ENCODE results near the gene TAF1C. TPM values are rescaled to one million over a fixed set of nuclear protein-coding genes. Genes with fewer than 3 reads are reported as not detected.

Gene TAF1C
- polyA plus RNA-seq, 2 of the 4 experiments (the other 2 are of a cell fraction), result 13.2 to 38.6 TPM

GRCh38 chr16:84155226-84155625 lies 31.6 kb downstream of the TAF1C start:
- CTCF ChIA-PET, result interaction anchor here (0.6 to 2.7 kb wide), 3 partner anchors 21 to 32 kb away, joined by 3 to 11 read pairs (median 4); partner anchors contain the start of gene TAF1C
- Histone ChIP-seq H3K9me3 (no peaks in the 10 kb centered on the region), H3K4me1 (no peaks in the 10 kb centered on the region), H3K27ac (no peak overlapping the region), H3K4me2 (no peak overlapping the region), H3K4me3 (no peak overlapping the region)
- ATAC-seq (no peak), DNase-seq (ENCODE audit: low read depth in 1 of 2, low spot score in 1 of 2) (no peak), FAIRE-seq (no peak)
- POLR2A ChIA-PET, result no interaction called here
- 67% methylated on average over 4 of the region's 4 CpGs for WGBS (ENCODE audit: missing lambda C conversion rate)
- TF ChIP-seq MYC (IDR thresholded peaks at IDR 0.05; ENCODE audit: borderline replicate concordance, low read length) (no peak), RARB (CRISPR knock-in tag; IDR thresholded peaks at IDR 0.05) (no peak), SREBF2 (IDR thresholded peaks at IDR 0.05) (no peak), HOXA7 (CRISPR knock-in tag; IDR thresholded peaks at IDR 0.05) (no peak), HMGXB4 (CRISPR knock-in tag; IDR thresholded peaks at IDR 0.05; ENCODE audit: borderline replicate concordance) (no peak), NR3C1 (IDR thresholded peaks at IDR 0.05) (no peak), ZSCAN20 (CRISPR knock-in tag; IDR thresholded peaks at IDR 0.05) (no peak), MAZ (IDR thresholded peaks at IDR 0.05; ENCODE audit: borderline replicate concordance, low read depth, low read length) (no peak)

GRCh38 chr16:84153660-84154214 lies 33.1 kb downstream of the TAF1C start:
- no peak for FAIRE-seq
- no peak for ATAC-seq
- POLR2A ChIA-PET, result no interaction called here
- H3K27ac ChIP-seq, result no peak overlapping the region
- TF ChIP-seq HOXB5 (CRISPR knock-in tag; IDR thresholded peaks at IDR 0.05), result no peak
- TF ChIP-seq CHD4 (IDR thresholded peaks at IDR 0.05; ENCODE audit: borderline replicate concordance), result no peak
- no peak for TF ChIP-seq FOXS1 (CRISPR knock-in tag; IDR thresholded peaks at IDR 0.05)
- no peak for TF ChIP-seq TFCP2L1 (CRISPR knock-in tag; IDR thresholded peaks at IDR 0.05)
- TF ChIP-seq RFX5 (IDR thresholded peaks at IDR 0.05), result no peak
- no peak for TF ChIP-seq NPAS2 (CRISPR knock-in tag; IDR thresholded peaks at IDR 0.05; ENCODE audit: borderline replicate concordance)
- TF ChIP-seq HOXB13 (CRISPR knock-in tag; IDR thresholded peaks at IDR 0.05; ENCODE audit: low read depth), result no peak
- no peak for TF ChIP-seq MAFK (IDR thresholded peaks at IDR 0.05; ENCODE audit: partially characterized antibody)
- no peak for TF ChIP-seq CBX2 (IDR thresholded peaks at IDR 0.05; ENCODE audit: borderline replicate concordance, low read depth)
- no peak for TF ChIP-seq EHF (CRISPR knock-in tag; IDR thresholded peaks at IDR 0.05)
- no peak for TF ChIP-seq NR3C1 (IDR thresholded peaks at IDR 0.05)
- TF ChIP-seq ZSCAN20 (CRISPR knock-in tag; IDR thresholded peaks at IDR 0.05), result no peak
- TF ChIP-seq ESRRA (IDR thresholded peaks at IDR 0.05; ENCODE audit: borderline replicate concordance, low read length), result no peak
- no peak for TF ChIP-seq POLR2AphosphoS2 (conservative IDR thresholded peaks at IDR 0.05; ENCODE audit: low read length)
- no peak for TF ChIP-seq CEBPB (IDR thresholded peaks at IDR 0.05)
- TF ChIP-seq NFE2L2 (conservative IDR thresholded peaks at IDR 0.05; ENCODE audit: low read length), result no peak
- TF ChIP-seq BHLHE40 (IDR thresholded peaks at IDR 0.05; ENCODE audit: low read depth, low read length), result no peak
- no peak for TF ChIP-seq MAZ (IDR thresholded peaks at IDR 0.05; ENCODE audit: borderline replicate concordance, low read depth, low read length)
- TF ChIP-seq CBX8 (IDR thresholded peaks at IDR 0.05), result no peak
- H3K9me3 ChIP-seq, result no peaks in the 10 kb centered on the region
- no peaks in the 10 kb centered on the region for H3K4me1 ChIP-seq
- DNase-seq (ENCODE audit: low read depth in 1 of 2, low spot score in 1 of 2), result no peak
- CTCF ChIA-PET, result interaction anchor here (1.1 to 1.7 kb wide), 4 partner anchors 17 to 330 kb away, joined by 3 to 6 read pairs (median 3); partner anchors contain the start of gene TAF1C
- no peak overlapping the region for H3K4me2 ChIP-seq
- WGBS (ENCODE audit: missing lambda C conversion rate), result 62% methylated on average over 8 of the region's 8 CpGs
- H3K4me3 ChIP-seq, result no peak overlapping the region

GRCh38 chr16:84150926-84151325 lies 35.9 kb downstream of the TAF1C start:
- DNase-seq (ENCODE audit: low read depth in 1 of 2, low spot score in 1 of 2), result no peak

More at GRCh38 chr16:84150926-84151325, 35.9 kb downstream of the TAF1C start:
- FAIRE-seq (no peak), ATAC-seq (0 out of 6 replicates have a peak, but pooled peaks of 1 of the 2 experiments have one; percentile 35)
- TF ChIP-seq CHD2 (IDR thresholded peaks at IDR 0.05; ENCODE audit: low read length, partially characterized antibody), result no peak
- TF ChIP-seq CTCF (IDR thresholded peaks at IDR 0.05), result no peak
- TF ChIP-seq NPAS2 (CRISPR knock-in tag; IDR thresholded peaks at IDR 0.05; ENCODE audit: borderline replicate concordance), result no peak
- no peak for TF ChIP-seq ATOH8 (CRISPR knock-in tag; IDR thresholded peaks at IDR 0.05; ENCODE audit: low read depth)
- no peak for TF ChIP-seq HOXA7 (CRISPR knock-in tag; IDR thresholded peaks at IDR 0.05)
- no peak for TF ChIP-seq POLR2A (IDR thresholded peaks at IDR 0.05; ENCODE audit: low read length)
- no peak for TF ChIP-seq JUN (IDR thresholded peaks at IDR 0.05)
- no peak for TF ChIP-seq MAZ (IDR thresholded peaks at IDR 0.05; ENCODE audit: borderline replicate concordance, low read depth, low read length)
- TF ChIP-seq CBX2 (IDR thresholded peaks at IDR 0.05; ENCODE audit: borderline replicate concordance, low read depth), result no peak
- TF ChIP-seq ESRRA (IDR thresholded peaks at IDR 0.05; ENCODE audit: borderline replicate concordance, low read length), result no peak
- TF ChIP-seq NR3C1 (IDR thresholded peaks at IDR 0.05), result no peak
- no peak for TF ChIP-seq NFE2L2 (conservative IDR thresholded peaks at IDR 0.05; ENCODE audit: low read length)
- no peak for TF ChIP-seq RFX5 (IDR thresholded peaks at IDR 0.05)
- no peaks in the 10 kb centered on the region for H3K9me3 ChIP-seq
- H3K4me2 ChIP-seq, result no peak overlapping the region
- WGBS (ENCODE audit: missing lambda C conversion rate), result 42% methylated on average over 3 of the region's 3 CpGs
- no peak overlapping the region for H3K27ac ChIP-seq
- H3K4me3 ChIP-seq, result no peak overlapping the region
- no peaks in the 10 kb centered on the region for H3K4me1 ChIP-seq
- ChIA-PET POLR2A (no interaction called here), CTCF (interaction anchor here (1.2 to 2.6 kb wide), 3 partner anchors 17 to 66 kb away, joined by 4 to 7 read pairs (median 5); partner anchors contain the start of gene TAF1C)
